Gastrocnemius medialis (tissue), 4 donors: Measurements from ENCODE around the gene ADPRS.

Source experiments
- POLR2A ChIP-seq, 2 donors: fragments of 450-650 bp; IDR thresholded peaks; one replicate each; pipeline ENCODE4 v1.6.1; 2017; ENCODE audit warnings: antibody characterized with exemption in 2 of 2, mild to moderate bottlenecking in 2 of 2, moderate library complexity in 2 of 2
- TF ChIP-seq, protein P1 (sequence below), 5 experiments: fragments of 450-650 bp in 3 of 5; fragments of 200-600 bp in 2 of 5; sonication (generic) in 2 of 5; IDR thresholded peaks in 4 of 5; conservative IDR thresholded peaks in 1 of 5; 1 replicate in 4 of 5; 2 replicates in 1 of 5; pipeline ENCODE4 v1.5.1; 2016 to 2019; ENCODE audit warnings: antibody characterized with exemption in 5 of 5, mild to moderate bottlenecking in 3 of 5, moderate library complexity in 3 of 5

DNA sequence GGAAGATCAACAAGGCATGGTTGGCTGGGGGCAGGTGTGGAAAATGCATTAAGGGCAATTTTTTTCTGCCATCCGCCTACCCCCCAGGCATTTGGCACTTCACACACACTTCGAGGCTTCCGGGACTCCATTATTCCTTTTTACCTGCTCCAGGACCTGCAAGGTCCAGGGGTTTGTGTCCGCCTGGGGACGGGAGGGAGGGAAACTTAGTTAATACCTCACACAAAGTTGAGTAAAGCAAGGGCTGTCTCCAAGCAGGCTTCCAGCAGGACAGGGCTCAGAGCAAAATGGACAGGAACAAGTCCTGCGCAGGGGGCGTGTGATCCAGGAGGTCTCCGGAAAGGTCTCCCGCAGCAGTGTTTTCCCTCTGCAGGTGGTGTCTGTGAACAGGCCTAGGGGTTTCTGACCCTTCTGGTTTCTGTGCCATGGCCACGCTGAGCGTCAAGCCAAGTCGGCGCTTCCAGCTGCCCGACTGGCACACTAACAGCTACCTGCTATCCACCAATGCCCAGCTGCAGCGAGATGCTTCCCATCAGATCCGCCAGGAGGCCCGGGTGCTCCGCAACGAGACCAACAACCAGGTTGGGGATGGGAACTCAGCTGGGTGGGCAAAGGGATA lies 4.1 kb upstream of the ADPRS start:
- TF ChIP-seq, protein P1, sequence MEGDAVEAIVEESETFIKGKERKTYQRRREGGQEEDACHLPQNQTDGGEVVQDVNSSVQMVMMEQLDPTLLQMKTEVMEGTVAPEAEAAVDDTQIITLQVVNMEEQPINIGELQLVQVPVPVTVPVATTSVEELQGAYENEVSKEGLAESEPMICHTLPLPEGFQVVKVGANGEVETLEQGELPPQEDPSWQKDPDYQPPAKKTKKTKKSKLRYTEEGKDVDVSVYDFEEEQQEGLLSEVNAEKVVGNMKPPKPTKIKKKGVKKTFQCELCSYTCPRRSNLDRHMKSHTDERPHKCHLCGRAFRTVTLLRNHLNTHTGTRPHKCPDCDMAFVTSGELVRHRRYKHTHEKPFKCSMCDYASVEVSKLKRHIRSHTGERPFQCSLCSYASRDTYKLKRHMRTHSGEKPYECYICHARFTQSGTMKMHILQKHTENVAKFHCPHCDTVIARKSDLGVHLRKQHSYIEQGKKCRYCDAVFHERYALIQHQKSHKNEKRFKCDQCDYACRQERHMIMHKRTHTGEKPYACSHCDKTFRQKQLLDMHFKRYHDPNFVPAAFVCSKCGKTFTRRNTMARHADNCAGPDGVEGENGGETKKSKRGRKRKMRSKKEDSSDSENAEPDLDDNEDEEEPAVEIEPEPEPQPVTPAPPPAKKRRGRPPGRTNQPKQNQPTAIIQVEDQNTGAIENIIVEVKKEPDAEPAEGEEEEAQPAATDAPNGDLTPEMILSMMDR (IDR thresholded peaks at IDR 0.05 in 4 of 5, conservative IDR thresholded peaks at IDR 0.05 in 1 of 5) = no peak
- no peak for TF ChIP-seq POLR2A (IDR thresholded peaks at IDR 0.05)
